ENCODE results near the gene CACNA1A.

DNA sequence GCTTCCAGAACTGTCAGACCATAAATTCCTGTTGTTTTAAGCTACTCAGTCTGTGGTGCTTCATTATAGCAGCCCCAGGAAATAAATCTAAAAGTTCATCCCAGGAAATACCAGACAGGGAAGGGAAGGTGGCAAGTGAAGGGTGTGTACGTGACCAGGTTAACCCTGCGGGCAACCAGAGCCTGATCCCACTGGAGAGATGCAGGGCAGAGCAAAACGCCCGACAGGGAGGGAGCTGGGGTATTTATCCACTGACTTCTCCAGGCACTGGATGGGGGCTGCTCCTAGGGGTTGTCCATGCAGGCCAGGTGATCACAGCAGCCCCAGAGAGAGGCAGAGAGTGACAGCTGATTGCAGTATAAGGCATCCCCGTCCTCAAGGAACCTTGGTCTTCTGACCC lies 150.9 kb downstream of the CACNA1A start:
- TF ChIP-seq, protein P1, sequence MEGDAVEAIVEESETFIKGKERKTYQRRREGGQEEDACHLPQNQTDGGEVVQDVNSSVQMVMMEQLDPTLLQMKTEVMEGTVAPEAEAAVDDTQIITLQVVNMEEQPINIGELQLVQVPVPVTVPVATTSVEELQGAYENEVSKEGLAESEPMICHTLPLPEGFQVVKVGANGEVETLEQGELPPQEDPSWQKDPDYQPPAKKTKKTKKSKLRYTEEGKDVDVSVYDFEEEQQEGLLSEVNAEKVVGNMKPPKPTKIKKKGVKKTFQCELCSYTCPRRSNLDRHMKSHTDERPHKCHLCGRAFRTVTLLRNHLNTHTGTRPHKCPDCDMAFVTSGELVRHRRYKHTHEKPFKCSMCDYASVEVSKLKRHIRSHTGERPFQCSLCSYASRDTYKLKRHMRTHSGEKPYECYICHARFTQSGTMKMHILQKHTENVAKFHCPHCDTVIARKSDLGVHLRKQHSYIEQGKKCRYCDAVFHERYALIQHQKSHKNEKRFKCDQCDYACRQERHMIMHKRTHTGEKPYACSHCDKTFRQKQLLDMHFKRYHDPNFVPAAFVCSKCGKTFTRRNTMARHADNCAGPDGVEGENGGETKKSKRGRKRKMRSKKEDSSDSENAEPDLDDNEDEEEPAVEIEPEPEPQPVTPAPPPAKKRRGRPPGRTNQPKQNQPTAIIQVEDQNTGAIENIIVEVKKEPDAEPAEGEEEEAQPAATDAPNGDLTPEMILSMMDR (IDR thresholded peaks at IDR 0.05) = no peak
- no peak for TF ChIP-seq POLR2AphosphoS5 (IDR thresholded peaks at IDR 0.05)
